IMR-90 (cell line): ENCODE data around the gene VN1R2. TPM values are rescaled to one million over a fixed set of nuclear protein-coding genes. Genes with fewer than 3 reads are reported as not detected.

Experiments used
- ATAC-seq: fragments of 200-7000 bp; cut with Tn5 transposase; 2 replicates; pipeline ENCODE4 v1.9.1; 2020; ENCODE audit warnings: low read depth, mild to moderate bottlenecking, moderate library complexity
- BruUV-seq: library from RNA; stranded (reverse); fragments of 400-500 nt; replicated peaks from 2 replicates; lab custom pipeline; 2021; lab: Mats Ljungman, UMichigan
- CTCF ChIA-PET: fragments of 300-600 bp; formaldehyde crosslinking; extraction: SDS; loops from one replicate; lab custom pipeline; 2021; ENCODE audit warnings: antibody characterized with exemption; lab: Yijun Ruan, JAX
- POLR2A ChIA-PET: fragments of 300-600 bp; sonication (Branson Sonifier 250); formaldehyde crosslinking; loops from one replicate; lab custom pipeline; 2022; ENCODE audit warnings: antibody characterized with exemption; ENCODE audit not compliant: unreplicated experiment; lab: Charles Lee
- DNase-seq: peaks from one replicate; pipeline ENCODE4 v3.0.0; 2013
- H2AFZ ChIP-seq: replicated peaks from 2 replicates; pipeline ENCODE3; 2013; ENCODE audit warnings: low read length, mild to moderate bottlenecking; ENCODE audit not compliant: poor library complexity
- H2AK5ac ChIP-seq: 2 replicates; pipeline ENCODE4 v1.6.1; 2013; ENCODE audit warnings: low read depth, low read length, inconsistent platforms
- H2AK9ac ChIP-seq: replicated peaks from 2 replicates; pipeline ENCODE3; 2013; ENCODE audit warnings: mild to moderate bottlenecking, low read depth, low read length, moderate library complexity; ENCODE audit not compliant: poor library complexity
- H2BK120ac ChIP-seq: 2 replicates; pipeline ENCODE4 v1.6.1; 2013; ENCODE audit warnings: low read depth, low read length, inconsistent platforms
- H2BK15ac ChIP-seq: 3 replicates; pipeline ENCODE4 v1.6.1; 2013; ENCODE audit warnings: low read depth, low read length, inconsistent platforms
- H2BK20ac ChIP-seq: 2 replicates; pipeline ENCODE4 v1.6.1; 2013; ENCODE audit warnings: low read depth, mild to moderate bottlenecking, inconsistent platforms, low read length, moderate library complexity
- H2BK5ac ChIP-seq: 2 replicates; pipeline ENCODE4 v1.6.1; 2013; ENCODE audit warnings: mild to moderate bottlenecking, low read depth, low read length, inconsistent platforms; ENCODE audit not compliant: poor library complexity, severe bottlenecking
- H3K14ac ChIP-seq: replicated peaks from 2 replicates; pipeline ENCODE4 v1.6.1; 2013; ENCODE audit warnings: low read depth, low read length, inconsistent platforms
- H3K18ac ChIP-seq: 2 replicates; pipeline ENCODE4 v1.6.1; 2013; ENCODE audit warnings: low read depth, low read length, control low read depth
- H3K23ac ChIP-seq: 2 replicates; pipeline ENCODE4 v1.6.1; 2013; ENCODE audit warnings: low read depth, low read length, inconsistent platforms
- H3K27ac ChIP-seq: 2 replicates; pipeline ENCODE4 v1.5.1; 2013; ENCODE audit warnings: mild to moderate bottlenecking, control low read depth, low read length; ENCODE audit not compliant: insufficient read depth
- H3K27me3 ChIP-seq: 2 replicates; pipeline ENCODE4 v1.6.1; 2013; ENCODE audit warnings: low read length; ENCODE audit not compliant: control insufficient read depth, insufficient read depth
- H3K36me3 ChIP-seq: 2 replicates; pipeline ENCODE4 v1.6.1; 2013; ENCODE audit warnings: low read length, mixed read lengths; ENCODE audit not compliant: control insufficient read depth, insufficient read depth
- H3K4ac ChIP-seq: 2 replicates; pipeline ENCODE4 v1.6.1; 2013; ENCODE audit warnings: low read depth, low read length, inconsistent platforms
- H3K4me1 ChIP-seq: 2 replicates; pipeline ENCODE4 v1.6.1; 2013; ENCODE audit warnings: low read length, mixed read lengths; ENCODE audit not compliant: control insufficient read depth, insufficient read depth
- H3K4me2 ChIP-seq: 2 replicates; pipeline ENCODE4 v1.6.1; 2013; ENCODE audit warnings: low read depth, mild to moderate bottlenecking, control low read depth, low read length, moderate library complexity
- H3K4me3 ChIP-seq: 2 replicates; pipeline ENCODE4 v1.5.1; 2013; ENCODE audit warnings: low read depth, mild to moderate bottlenecking, control low read depth, low read length, moderate library complexity; ENCODE audit not compliant: insufficient read depth
- H3K56ac ChIP-seq: 2 replicates; pipeline ENCODE4 v1.6.1; 2013; ENCODE audit warnings: low read length, inconsistent platforms; ENCODE audit not compliant: insufficient read depth; ENCODE audit errors: extremely low read depth
- H3K79me1 ChIP-seq, 2 experiments: 2 replicates each; pipeline ENCODE4 v1.6.1; 2013; ENCODE audit warnings: low read length in 2 of 2, inconsistent platforms in 1 of 2, low read depth in 1 of 2
- H3K9ac ChIP-seq: 2 replicates; pipeline ENCODE4 v1.6.1; 2013; ENCODE audit warnings: low read depth, low read length, control low read depth
- H3K9me1 ChIP-seq: 2 replicates; pipeline ENCODE4 v1.6.1; 2013; ENCODE audit warnings: low read length, inconsistent platforms; ENCODE audit not compliant: insufficient read depth
- H3K9me3 ChIP-seq: 2 replicates; pipeline ENCODE4 v1.6.1; 2013; ENCODE audit warnings: low read length; ENCODE audit not compliant: control insufficient read depth, insufficient read depth
- H4K20me1 ChIP-seq: 2 replicates; pipeline ENCODE4 v1.6.1; 2013; ENCODE audit warnings: low read length, inconsistent platforms; ENCODE audit not compliant: insufficient read depth
- H4K5ac ChIP-seq: 2 replicates; pipeline ENCODE4 v1.6.1; 2013; ENCODE audit warnings: mild to moderate bottlenecking, low read depth, low read length, control low read depth
- H4K8ac ChIP-seq, 2 experiments: 2 replicates each; pipeline ENCODE4 v1.6.1; 2013; ENCODE audit warnings: low read depth in 2 of 2, low read length in 2 of 2, control low read depth in 1 of 2, inconsistent platforms in 1 of 2
- H4K91ac ChIP-seq: 2 replicates; pipeline ENCODE4 v1.6.1; 2013; ENCODE audit warnings: low read depth, low read length, inconsistent platforms; ENCODE audit not compliant: insufficient read depth
- RAD21 ChIP-seq: IDR thresholded peaks from 2 replicates; pipeline ENCODE4 v1.6.1; 2012; ENCODE audit warnings: low read length, improper control_type of control experiment
- WGBS, 2 experiments: methylation state at CpG; one replicate each; pipeline versions ENCODE4 v1.1.5 to v1.1.7; 2013; ENCODE audit warnings: missing lambda C conversion rate in 2 of 2; ENCODE audit not compliant: insufficient read length in 1 of 2; ENCODE audit errors: extremely low coverage in 2 of 2; 5-methylcytosine and 5-hydroxymethylcytosine counted together
- dilution Hi-C: fragments of 300-500 bp; cut with HindIII; formaldehyde crosslinking; loops from one replicate; pipeline ENCODE4 v1.14.3; 2018; ENCODE audit warnings: low sequenced_read_pairs; ENCODE audit not compliant: unreplicated experiment
- in situ Hi-C: fragments of 300-500 bp; cut with MboI; formaldehyde crosslinking; loops from 3 replicates; pipeline ENCODE4 v1.14.3; 2019; ENCODE audit warnings: low sequenced_read_pairs, inconsistent platforms, mixed read lengths
- intact Hi-C: fragments of 100-400 bp; cut with micrococcal nuclease; formaldehyde crosslinking; loops from 2 replicates; pipeline ENCODE4 v1.10.0; 2022
- polyA plus RNA-seq, 3 experiments: library from polyadenylated mRNA; depleted of rRNA; stranded (reverse); fragments of >200 nt; gene quantifications; 2 replicates each; pipeline ENCODE4 v1.2.3, GENCODE V29; 2012; ENCODE audit warnings: low replicate concordance in 1 of 3
- total RNA-seq: library from RNA; depleted of rRNA; stranded (reverse); fragments of >200 nt; gene quantifications from 2 replicates; pipeline ENCODE4 v1.2.3, GENCODE V29; 2012

The VN1R2 gene
- total and polyA plus RNA-seq, 2 of the 4 experiments (the other 2 are of a cell fraction) = not detected

DNA sequence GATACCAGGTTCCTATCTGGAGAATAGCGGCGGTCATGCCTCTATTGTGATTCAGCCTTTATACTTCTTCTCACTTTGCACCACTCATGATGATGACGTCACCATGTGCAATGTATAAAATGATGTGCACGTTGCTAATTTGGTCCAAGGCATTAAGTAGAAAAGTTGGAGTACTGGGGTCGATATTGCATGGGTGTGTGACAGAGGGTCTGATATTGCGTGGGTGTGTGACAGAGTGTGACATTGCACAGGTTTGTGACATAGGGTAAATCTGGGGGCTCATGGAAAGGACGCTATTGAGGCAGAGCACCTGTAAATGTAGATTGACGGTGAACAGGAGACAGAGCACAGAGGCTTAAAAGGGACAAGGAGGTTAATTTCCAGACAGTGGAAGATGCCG, 14.0 kb downstream of the VN1R2 start:
- no peak overlapping the region for H2BK5ac ChIP-seq
- no peak overlapping the region for H4K8ac ChIP-seq
- H2AFZ ChIP-seq = no peak overlapping the region
- dilution Hi-C loops (no loop called here), in situ Hi-C loops (no loop called here), intact Hi-C loops (no loop called here)
- H2AK9ac ChIP-seq = no peak overlapping the region
- no peaks in the 10 kb centered on the region for H3K27me3 ChIP-seq
- no peak overlapping the region for H4K91ac ChIP-seq
- H3K4me1 ChIP-seq = no peaks in the 10 kb centered on the region
- no TSS peak for BruUV-seq
- H3K23ac ChIP-seq = no peak overlapping the region
- H4K5ac ChIP-seq = no peak overlapping the region
- H4K20me1 ChIP-seq = no peaks in the 10 kb centered on the region
- TF ChIP-seq RAD21 = no peak
- ChIA-PET CTCF (no interaction called here), POLR2A (no interaction called here)
- no peak overlapping the region for H2BK120ac ChIP-seq
- no peak overlapping the region for H3K9ac ChIP-seq
- no peak overlapping the region for H3K18ac ChIP-seq
- H3K79me1 ChIP-seq = no peaks in the 10 kb centered on the region
- no peaks in the 10 kb centered on the region for H3K9me1 ChIP-seq
- no peak overlapping the region for H3K4me2 ChIP-seq
- H2BK20ac ChIP-seq = no peak overlapping the region
- H3K27ac ChIP-seq = no peak overlapping the region
- H2AK5ac ChIP-seq = no peak overlapping the region
- 68% methylated on average over 5 of the region's 9 CpGs; no CpG with 5 or more reads in 1 of the 2 experiments for WGBS, 2 experiments
- no peaks in the 10 kb centered on the region for H3K36me3 ChIP-seq
- H3K9me3 ChIP-seq = peaks cover 12% of the 10 kb centered on the region
- H3K4me3 ChIP-seq = no peak overlapping the region
- H2BK15ac ChIP-seq = no peak overlapping the region
- ATAC-seq = no peak
- H3K56ac ChIP-seq = no peak overlapping the region
- no peak overlapping the region for H3K14ac ChIP-seq
- no peak for DNase-seq
- no peak overlapping the region for H3K4ac ChIP-seq
